ENCODE results near the gene TMTC4.

- TF ChIP-seq CTCF (IDR thresholded peaks at IDR 0.05) (no peak), POLR2A (IDR thresholded peaks at IDR 0.05) (no peak), POLR2AphosphoS5 (IDR thresholded peaks at IDR 0.05) (no peak)
Measured at GRCh38 chr13:100659578-100659977, 15.0 kb downstream of the TMTC4 start.
